HEK293 (cell line): Measurements from ENCODE around the gene RHOT1.
A peak's percentile ranks its signal among the peaks of the same experiment; 100 is the strongest.

Experiments used
- EGR2 ChIP-seq: fragments of 450-650 bp; formaldehyde crosslinking; IDR thresholded peaks from 2 replicates; pipeline ENCODE4 v1.5.1; 2016; ENCODE audit warnings: low read depth, missing biosample characterization, missing genetic modification characterization
- GLI4 ChIP-seq: fragments of 450-650 bp; formaldehyde crosslinking; IDR thresholded peaks from 2 replicates; pipeline ENCODE4 v1.5.1; 2016; ENCODE audit warnings: missing biosample characterization, missing genetic modification characterization
- GLIS1 ChIP-seq: fragments of 450-650 bp; formaldehyde crosslinking; IDR thresholded peaks from 2 replicates; pipeline ENCODE4 v1.5.1; 2016; ENCODE audit warnings: missing biosample characterization, missing genetic modification characterization
- HOXA7 ChIP-seq: sonication (generic); formaldehyde crosslinking; IDR thresholded peaks from 2 replicates; pipeline ENCODE4 v1.8.1; 2022; ENCODE audit warnings: missing genetic modification reagents, borderline replicate concordance
- OVOL3 ChIP-seq: fragments of 450-650 bp; formaldehyde crosslinking; IDR thresholded peaks from 2 replicates; pipeline ENCODE4 v1.5.1; 2016; ENCODE audit warnings: missing biosample characterization, missing genetic modification characterization
- ZBTB17 ChIP-seq: fragments of 450-650 bp; formaldehyde crosslinking; IDR thresholded peaks from 2 replicates; pipeline ENCODE4 v1.5.1; 2016; ENCODE audit warnings: missing biosample characterization, missing genetic modification characterization
- ZBTB20 ChIP-seq: fragments of 450-650 bp; formaldehyde crosslinking; IDR thresholded peaks from 2 replicates; pipeline ENCODE4 v1.5.1; 2016; ENCODE audit warnings: missing biosample characterization, missing genetic modification characterization
- ZBTB48 ChIP-seq: fragments of 450-650 bp; formaldehyde crosslinking; IDR thresholded peaks from 2 replicates; pipeline ENCODE4 v1.5.1; 2016; ENCODE audit warnings: missing biosample characterization, missing genetic modification characterization
- ZEB2 ChIP-seq: fragments of 450-650 bp; formaldehyde crosslinking; IDR thresholded peaks from 2 replicates; pipeline ENCODE4 v1.5.1; 2016; ENCODE audit warnings: missing biosample characterization, missing genetic modification characterization
- ZFP69B ChIP-seq: fragments of 450-650 bp; formaldehyde crosslinking; IDR thresholded peaks from 2 replicates; pipeline ENCODE4 v1.5.1; 2016; ENCODE audit warnings: missing biosample characterization, missing genetic modification characterization
- ZNF133 ChIP-seq: fragments of 450-650 bp; formaldehyde crosslinking; IDR thresholded peaks from 2 replicates; pipeline ENCODE4 v1.5.1; 2016; ENCODE audit warnings: missing biosample characterization, missing genetic modification characterization
- ZNF184 ChIP-seq: fragments of 450-650 bp; IDR thresholded peaks from 2 replicates; pipeline ENCODE4 v1.5.1; 2018; ENCODE audit warnings: missing biosample characterization, mild to moderate bottlenecking, missing genetic modification characterization
- ZNF221 ChIP-seq: fragments of 450-650 bp; formaldehyde crosslinking; IDR thresholded peaks from 2 replicates; pipeline ENCODE4 v1.5.1; 2017; ENCODE audit warnings: missing biosample characterization, missing genetic modification characterization, borderline replicate concordance
- ZNF23 ChIP-seq: fragments of 450-650 bp; formaldehyde crosslinking; IDR thresholded peaks from 2 replicates; pipeline ENCODE4 v1.5.1; 2016; ENCODE audit warnings: missing biosample characterization, missing genetic modification characterization, borderline replicate concordance
- ZNF302 ChIP-seq: fragments of 450-650 bp; formaldehyde crosslinking; IDR thresholded peaks from 2 replicates; pipeline ENCODE4 v1.5.1; 2016; ENCODE audit warnings: missing biosample characterization, missing genetic modification characterization, low read depth
- ZNF354C ChIP-seq: fragments of 450-650 bp; formaldehyde crosslinking; IDR thresholded peaks from 2 replicates; pipeline ENCODE4 v1.5.1; 2016; ENCODE audit warnings: missing biosample characterization, missing genetic modification characterization, low read depth, borderline replicate concordance
- ZNF548 ChIP-seq: fragments of 450-650 bp; formaldehyde crosslinking; IDR thresholded peaks from 2 replicates; pipeline ENCODE4 v1.5.1; 2016; ENCODE audit warnings: missing biosample characterization, missing genetic modification characterization
- ZNF561 ChIP-seq: fragments of 450-650 bp; IDR thresholded peaks from 2 replicates; pipeline ENCODE4 v1.5.1; 2018; ENCODE audit warnings: missing biosample characterization, missing genetic modification characterization, borderline replicate concordance
- ZNF610 ChIP-seq: fragments of 450-650 bp; formaldehyde crosslinking; IDR thresholded peaks from 2 replicates; pipeline ENCODE4 v1.5.1; 2016; ENCODE audit warnings: missing biosample characterization, missing genetic modification characterization, borderline replicate concordance
- ZNF677 ChIP-seq: fragments of 450-650 bp; IDR thresholded peaks from 2 replicates; pipeline ENCODE4 v1.5.0; 2018; ENCODE audit warnings: missing biosample characterization, mild to moderate bottlenecking, missing genetic modification characterization, moderate library complexity
- ZNF792 ChIP-seq: fragments of 450-650 bp; formaldehyde crosslinking; IDR thresholded peaks from 2 replicates; pipeline ENCODE4 v1.5.1; 2016; ENCODE audit warnings: missing biosample characterization, missing genetic modification characterization
- ZXDB ChIP-seq: fragments of 450-650 bp; formaldehyde crosslinking; IDR thresholded peaks from 2 replicates; pipeline ENCODE4 v1.5.1; 2016; ENCODE audit warnings: missing biosample characterization, missing genetic modification characterization
- TF ChIP-seq, protein P1 (sequence below): fragments of 450-650 bp; formaldehyde crosslinking; IDR thresholded peaks from 2 replicates; pipeline ENCODE4 v1.5.1; 2016; ENCODE audit warnings: missing biosample characterization, missing genetic modification characterization, borderline replicate concordance
- TF ChIP-seq, protein P2 (sequence below): fragments of 450-650 bp; formaldehyde crosslinking; IDR thresholded peaks from 2 replicates; pipeline ENCODE4 v1.5.1; 2016; ENCODE audit warnings: missing biosample characterization, missing genetic modification characterization
- TF ChIP-seq, protein P3 (sequence below): fragments of 450-650 bp; formaldehyde crosslinking; IDR thresholded peaks from 2 replicates; pipeline ENCODE4 v1.5.1; 2016; ENCODE audit warnings: missing biosample characterization, missing genetic modification characterization
- TF ChIP-seq, protein P4 (sequence below): fragments of 450-650 bp; formaldehyde crosslinking; IDR thresholded peaks from 2 replicates; pipeline ENCODE4 v1.5.1; 2016; ENCODE audit warnings: missing biosample characterization, missing genetic modification characterization

The RHOT1 gene

DNA sequence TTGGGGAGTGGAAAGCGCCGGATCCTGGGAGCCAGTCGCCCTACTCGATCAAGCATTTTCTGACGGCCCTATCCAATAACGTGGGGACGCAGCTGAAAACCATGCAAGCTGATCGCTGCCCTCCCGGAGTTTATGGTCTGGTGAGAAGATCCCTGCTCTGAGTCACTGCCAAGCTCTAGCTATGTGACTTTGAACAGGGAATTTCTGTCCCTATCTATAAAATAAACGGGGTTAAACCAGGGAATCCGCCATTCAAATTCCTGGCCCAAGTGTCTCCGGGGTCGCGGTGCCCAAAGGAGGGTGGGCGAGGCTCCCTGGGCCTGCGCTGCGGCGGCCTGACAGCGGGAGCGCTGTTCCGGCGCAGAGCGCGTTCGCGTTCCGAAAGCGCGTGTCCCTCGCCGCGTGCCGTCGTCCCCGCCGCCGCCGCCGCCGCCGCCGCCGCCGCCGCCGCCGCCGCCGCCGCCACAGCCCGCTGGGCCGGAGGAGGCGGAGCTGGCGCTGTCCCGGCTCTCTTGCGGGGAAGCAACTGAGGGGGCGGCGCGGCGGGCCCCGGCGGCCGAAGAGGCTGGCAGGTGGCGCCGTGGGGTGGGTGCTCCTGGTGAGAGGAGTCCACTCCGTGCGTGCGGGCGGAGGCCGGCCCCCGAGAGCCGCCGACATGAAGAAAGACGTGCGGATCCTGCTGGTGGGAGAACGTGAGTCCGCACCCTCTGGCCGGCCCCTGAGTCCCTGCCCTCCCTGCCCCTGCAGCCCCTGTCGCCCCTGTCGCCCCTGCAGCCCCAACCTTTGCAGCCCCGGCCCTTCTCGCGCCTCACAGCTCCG lies at the start of gene RHOT1 (continued):
- TF ChIP-seq ZBTB48 (tag by site-specific recombination) (peak; percentile 49), ZNF548 (tag by site-specific recombination) (no peak), GLIS1 (tag by site-specific recombination) (peak; percentile 85), ZNF354C (tag by site-specific recombination) (no peak), ZXDB (tag by site-specific recombination) (peak; percentile 100), ZNF23 (tag by site-specific recombination) (no peak), OVOL3 (tag by site-specific recombination) (no peak), ZNF677 (peak; percentile 49; the same call in 1 of the 2 replicates), ZNF133 (tag by site-specific recombination) (no peak), ZBTB20 (tag by site-specific recombination) (peak; percentile 22), ZNF610 (tag by site-specific recombination) (0 out of 2 replicates have a peak, but pooled peaks have one; percentile 25), ZNF561 (tag by site-specific recombination) (peak; percentile 71), ZEB2 (tag by site-specific recombination) (peak; percentile 72), ZBTB17 (peak; percentile 79), GLI4 (tag by site-specific recombination) (0 out of 2 replicates have a peak, but pooled peaks have one; percentile 41), EGR2 (tag by site-specific recombination) (0 out of 2 replicates have a peak, but pooled peaks have one; percentile 19), ZNF792 (peak; percentile 48; the same call in 1 of the 2 replicates), ZNF302 (tag by site-specific recombination) (no peak), ZNF184 (tag by site-specific recombination) (no peak), ZFP69B (tag by site-specific recombination) (0 out of 2 replicates have a peak, but pooled peaks have one; percentile 12), ZNF221 (no peak), HOXA7 (no peak)
- TF ChIP-seq, protein P1, sequence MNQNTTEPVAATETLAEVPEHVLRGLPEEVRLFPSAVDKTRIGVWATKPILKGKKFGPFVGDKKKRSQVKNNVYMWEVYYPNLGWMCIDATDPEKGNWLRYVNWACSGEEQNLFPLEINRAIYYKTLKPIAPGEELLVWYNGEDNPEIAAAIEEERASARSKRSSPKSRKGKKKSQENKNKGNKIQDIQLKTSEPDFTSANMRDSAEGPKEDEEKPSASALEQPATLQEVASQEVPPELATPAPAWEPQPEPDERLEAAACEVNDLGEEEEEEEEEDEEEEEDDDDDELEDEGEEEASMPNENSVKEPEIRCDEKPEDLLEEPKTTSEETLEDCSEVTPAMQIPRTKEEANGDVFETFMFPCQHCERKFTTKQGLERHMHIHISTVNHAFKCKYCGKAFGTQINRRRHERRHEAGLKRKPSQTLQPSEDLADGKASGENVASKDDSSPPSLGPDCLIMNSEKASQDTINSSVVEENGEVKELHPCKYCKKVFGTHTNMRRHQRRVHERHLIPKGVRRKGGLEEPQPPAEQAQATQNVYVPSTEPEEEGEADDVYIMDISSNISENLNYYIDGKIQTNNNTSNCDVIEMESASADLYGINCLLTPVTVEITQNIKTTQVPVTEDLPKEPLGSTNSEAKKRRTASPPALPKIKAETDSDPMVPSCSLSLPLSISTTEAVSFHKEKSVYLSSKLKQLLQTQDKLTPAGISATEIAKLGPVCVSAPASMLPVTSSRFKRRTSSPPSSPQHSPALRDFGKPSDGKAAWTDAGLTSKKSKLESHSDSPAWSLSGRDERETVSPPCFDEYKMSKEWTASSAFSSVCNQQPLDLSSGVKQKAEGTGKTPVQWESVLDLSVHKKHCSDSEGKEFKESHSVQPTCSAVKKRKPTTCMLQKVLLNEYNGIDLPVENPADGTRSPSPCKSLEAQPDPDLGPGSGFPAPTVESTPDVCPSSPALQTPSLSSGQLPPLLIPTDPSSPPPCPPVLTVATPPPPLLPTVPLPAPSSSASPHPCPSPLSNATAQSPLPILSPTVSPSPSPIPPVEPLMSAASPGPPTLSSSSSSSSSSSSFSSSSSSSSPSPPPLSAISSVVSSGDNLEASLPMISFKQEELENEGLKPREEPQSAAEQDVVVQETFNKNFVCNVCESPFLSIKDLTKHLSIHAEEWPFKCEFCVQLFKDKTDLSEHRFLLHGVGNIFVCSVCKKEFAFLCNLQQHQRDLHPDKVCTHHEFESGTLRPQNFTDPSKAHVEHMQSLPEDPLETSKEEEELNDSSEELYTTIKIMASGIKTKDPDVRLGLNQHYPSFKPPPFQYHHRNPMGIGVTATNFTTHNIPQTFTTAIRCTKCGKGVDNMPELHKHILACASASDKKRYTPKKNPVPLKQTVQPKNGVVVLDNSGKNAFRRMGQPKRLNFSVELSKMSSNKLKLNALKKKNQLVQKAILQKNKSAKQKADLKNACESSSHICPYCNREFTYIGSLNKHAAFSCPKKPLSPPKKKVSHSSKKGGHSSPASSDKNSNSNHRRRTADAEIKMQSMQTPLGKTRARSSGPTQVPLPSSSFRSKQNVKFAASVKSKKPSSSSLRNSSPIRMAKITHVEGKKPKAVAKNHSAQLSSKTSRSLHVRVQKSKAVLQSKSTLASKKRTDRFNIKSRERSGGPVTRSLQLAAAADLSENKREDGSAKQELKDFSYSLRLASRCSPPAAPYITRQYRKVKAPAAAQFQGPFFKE: no peak
- TF ChIP-seq, protein P2, sequence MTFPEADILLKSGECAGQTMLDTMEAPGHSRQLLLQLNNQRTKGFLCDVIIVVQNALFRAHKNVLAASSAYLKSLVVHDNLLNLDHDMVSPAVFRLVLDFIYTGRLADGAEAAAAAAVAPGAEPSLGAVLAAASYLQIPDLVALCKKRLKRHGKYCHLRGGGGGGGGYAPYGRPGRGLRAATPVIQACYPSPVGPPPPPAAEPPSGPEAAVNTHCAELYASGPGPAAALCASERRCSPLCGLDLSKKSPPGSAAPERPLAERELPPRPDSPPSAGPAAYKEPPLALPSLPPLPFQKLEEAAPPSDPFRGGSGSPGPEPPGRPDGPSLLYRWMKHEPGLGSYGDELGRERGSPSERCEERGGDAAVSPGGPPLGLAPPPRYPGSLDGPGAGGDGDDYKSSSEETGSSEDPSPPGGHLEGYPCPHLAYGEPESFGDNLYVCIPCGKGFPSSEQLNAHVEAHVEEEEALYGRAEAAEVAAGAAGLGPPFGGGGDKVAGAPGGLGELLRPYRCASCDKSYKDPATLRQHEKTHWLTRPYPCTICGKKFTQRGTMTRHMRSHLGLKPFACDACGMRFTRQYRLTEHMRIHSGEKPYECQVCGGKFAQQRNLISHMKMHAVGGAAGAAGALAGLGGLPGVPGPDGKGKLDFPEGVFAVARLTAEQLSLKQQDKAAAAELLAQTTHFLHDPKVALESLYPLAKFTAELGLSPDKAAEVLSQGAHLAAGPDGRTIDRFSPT (tag by site-specific recombination): peak; percentile 83
- TF ChIP-seq, protein P3, sequence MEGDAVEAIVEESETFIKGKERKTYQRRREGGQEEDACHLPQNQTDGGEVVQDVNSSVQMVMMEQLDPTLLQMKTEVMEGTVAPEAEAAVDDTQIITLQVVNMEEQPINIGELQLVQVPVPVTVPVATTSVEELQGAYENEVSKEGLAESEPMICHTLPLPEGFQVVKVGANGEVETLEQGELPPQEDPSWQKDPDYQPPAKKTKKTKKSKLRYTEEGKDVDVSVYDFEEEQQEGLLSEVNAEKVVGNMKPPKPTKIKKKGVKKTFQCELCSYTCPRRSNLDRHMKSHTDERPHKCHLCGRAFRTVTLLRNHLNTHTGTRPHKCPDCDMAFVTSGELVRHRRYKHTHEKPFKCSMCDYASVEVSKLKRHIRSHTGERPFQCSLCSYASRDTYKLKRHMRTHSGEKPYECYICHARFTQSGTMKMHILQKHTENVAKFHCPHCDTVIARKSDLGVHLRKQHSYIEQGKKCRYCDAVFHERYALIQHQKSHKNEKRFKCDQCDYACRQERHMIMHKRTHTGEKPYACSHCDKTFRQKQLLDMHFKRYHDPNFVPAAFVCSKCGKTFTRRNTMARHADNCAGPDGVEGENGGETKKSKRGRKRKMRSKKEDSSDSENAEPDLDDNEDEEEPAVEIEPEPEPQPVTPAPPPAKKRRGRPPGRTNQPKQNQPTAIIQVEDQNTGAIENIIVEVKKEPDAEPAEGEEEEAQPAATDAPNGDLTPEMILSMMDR (tag by site-specific recombination): peak; percentile 66; the same call in 1 of the 2 replicates
- TF ChIP-seq, protein P4, sequence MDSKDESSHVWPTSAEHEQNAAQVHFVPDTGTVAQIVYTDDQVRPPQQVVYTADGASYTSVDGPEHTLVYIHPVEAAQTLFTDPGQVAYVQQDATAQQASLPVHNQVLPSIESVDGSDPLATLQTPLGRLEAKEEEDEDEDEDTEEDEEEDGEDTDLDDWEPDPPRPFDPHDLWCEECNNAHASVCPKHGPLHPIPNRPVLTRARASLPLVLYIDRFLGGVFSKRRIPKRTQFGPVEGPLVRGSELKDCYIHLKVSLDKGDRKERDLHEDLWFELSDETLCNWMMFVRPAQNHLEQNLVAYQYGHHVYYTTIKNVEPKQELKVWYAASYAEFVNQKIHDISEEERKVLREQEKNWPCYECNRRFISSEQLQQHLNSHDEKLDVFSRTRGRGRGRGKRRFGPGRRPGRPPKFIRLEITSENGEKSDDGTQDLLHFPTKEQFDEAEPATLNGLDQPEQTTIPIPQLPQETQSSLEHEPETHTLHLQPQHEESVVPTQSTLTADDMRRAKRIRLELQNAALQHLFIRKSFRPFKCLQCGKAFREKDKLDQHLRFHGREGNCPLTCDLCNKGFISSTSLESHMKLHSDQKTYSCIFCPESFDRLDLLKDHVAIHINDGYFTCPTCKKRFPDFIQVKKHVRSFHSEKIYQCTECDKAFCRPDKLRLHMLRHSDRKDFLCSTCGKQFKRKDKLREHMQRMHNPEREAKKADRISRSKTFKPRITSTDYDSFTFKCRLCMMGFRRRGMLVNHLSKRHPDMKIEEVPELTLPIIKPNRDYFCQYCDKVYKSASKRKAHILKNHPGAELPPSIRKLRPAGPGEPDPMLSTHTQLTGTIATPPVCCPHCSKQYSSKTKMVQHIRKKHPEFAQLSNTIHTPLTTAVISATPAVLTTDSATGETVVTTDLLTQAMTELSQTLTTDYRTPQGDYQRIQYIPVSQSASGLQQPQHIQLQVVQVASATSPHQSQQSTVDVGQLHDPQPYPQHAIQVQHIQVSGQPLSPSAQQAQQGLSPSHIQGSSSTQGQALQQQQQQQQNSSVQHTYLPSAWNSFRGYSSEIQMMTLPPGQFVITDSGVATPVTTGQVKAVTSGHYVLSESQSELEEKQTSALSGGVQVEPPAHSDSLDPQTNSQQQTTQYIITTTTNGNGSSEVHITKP (tag by site-specific recombination): peak; percentile 87
